ENCODE measurements around the gene IL19. TPM values are rescaled to one million over a fixed set of nuclear protein-coding genes. Genes with fewer than 3 reads are reported as not detected.
A peak's percentile ranks its signal among the peaks of the same experiment; 100 is the strongest.

Gene IL19
- polyA plus RNA-seq, 12 donors: not detected

DNA sequence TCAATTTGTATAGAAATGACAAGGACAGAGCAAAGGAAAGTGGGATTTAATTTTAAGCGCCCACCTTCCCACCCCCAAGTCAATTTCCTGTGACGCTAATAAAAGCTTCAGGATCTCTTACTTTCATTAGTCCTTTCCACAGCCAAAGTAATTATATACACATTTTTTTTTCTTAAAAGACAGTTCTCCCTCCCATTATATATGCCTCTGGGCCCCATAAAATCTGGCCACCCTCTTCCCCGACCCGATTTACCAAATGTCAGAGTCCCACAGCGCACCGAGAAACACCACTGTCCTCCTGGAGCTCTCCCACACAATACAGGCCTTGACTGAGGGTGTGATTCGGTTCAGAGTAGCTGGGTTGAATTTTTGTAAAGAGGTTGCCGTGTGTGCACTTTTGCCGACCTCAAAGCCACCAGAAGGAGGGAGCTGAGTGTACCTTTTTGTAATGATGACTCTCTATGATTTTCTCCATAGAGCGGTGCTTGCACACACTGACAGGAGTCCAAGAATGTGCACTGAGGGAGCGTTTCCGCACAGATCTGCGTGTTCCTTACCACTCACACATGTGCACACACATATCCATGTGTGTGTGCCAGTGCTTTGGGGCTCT, 27.9 kb downstream of the IL19 start:
- DNase-seq: no peak

DNA sequence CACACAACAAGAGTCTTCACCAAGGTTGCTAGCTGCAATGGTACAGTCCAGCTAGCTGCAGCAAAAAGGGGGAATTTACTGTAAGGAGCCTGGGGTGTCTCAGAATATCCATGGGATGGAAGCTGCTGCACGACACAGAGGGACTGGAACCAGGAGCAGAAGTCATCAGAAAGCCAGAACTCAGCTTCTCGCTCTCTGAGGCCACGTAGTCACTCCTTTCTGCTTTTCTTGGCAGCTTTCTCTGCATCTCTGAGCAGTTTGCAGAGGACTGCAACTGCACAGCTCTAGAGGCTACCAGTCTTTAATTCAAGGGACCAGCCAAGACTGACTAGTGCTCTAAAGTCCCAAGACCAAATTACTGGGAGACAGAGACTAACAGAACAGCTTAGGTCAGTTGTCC, 28.7 kb downstream of the IL19 start:
- no peak for DNase-seq

DNA sequence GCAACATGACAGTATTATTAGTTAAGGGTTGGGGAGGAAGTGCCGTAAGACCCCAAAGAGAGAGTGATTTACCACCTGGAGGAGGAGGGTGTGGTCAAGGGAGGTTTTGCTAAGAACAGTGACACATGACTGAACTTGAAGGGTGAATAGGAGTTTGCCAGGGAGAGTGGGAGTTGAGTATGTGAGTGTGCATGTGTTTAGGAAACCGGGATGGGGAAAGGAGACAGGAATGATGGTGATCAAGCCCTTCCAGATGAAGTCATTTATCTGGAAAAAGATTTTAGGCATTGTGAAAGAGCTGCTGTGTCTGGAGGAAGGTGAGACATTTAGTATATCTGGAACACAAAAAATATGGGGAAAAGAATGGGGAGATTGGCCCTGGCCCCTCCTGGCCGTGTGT, 29.8 kb downstream of the IL19 start:
- no peak for DNase-seq

DNA sequence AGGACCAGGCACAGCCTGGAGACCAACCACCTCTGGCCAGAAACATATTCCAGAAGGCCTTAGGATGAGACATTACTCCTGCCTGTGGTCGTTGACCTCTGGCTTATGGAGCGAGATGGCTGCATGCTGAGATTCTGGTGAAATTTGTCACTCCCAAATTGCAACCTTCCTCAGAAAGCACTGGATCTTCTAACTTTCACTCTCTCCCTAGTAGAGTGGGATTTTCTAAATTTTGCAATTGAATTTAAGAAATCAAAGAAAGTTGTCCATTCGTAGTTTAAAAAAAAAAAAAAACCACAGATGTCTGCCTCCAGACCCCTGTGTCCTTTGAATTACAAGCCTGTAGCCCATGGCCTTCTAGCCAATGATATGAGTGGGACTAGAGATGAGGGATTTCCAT, 30.3 kb downstream of the IL19 start:
- DNase-seq: no peak

DNA sequence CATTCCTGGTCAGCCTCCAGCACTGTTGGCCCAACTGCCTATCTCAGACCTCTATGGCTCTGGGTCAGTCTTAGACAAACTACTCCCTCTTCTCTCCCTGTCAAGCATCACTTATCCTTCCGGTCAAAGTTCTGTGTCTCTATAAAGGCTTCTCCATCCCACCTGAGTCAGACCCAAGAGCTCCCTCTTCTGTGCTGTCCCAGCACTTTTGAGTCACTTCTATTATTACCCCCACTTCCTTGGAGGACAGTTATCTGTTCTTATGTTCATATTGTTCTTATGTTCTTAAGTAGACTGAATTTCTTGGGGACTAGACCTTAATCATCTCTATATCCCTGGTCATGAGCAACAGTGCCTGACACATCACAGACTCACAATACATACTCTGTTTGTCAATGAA, 30.9 kb downstream of the IL19 start:
- no peak for DNase-seq

DNA sequence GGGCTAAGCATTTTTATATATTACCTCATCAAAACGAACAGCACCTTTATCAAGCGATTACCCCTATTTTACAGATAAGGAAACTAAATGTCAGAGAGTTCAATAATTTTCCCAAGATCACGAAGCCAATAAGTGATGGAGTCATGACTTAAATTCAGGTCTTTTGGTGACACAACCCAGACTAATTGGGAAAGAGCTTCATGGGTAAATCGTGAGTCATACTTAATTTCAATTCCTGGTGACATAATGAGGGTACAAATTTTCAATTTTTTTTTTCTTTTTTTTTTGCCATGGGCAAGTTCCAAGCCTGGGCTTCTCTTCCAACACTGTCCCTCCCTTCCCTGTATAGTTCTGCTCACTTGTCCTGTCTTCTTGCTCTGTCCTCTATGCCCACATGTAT, 31.8 kb downstream of the IL19 start:
- DNase-seq: no peak

DNA sequence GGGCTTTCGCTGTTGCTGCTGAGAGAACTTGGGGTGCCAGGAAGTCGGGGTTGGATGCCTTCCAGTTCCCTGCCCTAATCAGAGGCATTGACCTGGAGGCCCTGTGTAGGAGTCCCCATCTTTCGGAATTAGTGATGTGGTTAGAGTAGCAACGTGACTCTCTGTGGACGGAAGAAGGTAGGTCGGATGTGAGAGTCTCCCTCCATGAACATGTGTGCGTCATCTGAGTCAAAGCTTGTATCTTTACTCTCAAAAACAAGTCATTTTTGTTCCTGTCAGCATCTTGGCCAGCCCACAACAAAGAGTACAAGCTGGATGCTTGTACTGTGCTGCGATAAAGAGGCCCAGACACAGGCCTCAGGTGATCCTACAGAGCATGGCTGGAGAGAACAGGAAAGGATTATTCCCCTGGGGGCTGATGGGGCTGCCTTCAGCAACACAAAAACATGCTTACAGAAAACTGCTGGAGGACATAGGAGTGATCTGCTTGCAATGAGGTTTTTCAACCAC, 32.7 kb downstream of the IL19 start:
- no peak for DNase-seq

DNA sequence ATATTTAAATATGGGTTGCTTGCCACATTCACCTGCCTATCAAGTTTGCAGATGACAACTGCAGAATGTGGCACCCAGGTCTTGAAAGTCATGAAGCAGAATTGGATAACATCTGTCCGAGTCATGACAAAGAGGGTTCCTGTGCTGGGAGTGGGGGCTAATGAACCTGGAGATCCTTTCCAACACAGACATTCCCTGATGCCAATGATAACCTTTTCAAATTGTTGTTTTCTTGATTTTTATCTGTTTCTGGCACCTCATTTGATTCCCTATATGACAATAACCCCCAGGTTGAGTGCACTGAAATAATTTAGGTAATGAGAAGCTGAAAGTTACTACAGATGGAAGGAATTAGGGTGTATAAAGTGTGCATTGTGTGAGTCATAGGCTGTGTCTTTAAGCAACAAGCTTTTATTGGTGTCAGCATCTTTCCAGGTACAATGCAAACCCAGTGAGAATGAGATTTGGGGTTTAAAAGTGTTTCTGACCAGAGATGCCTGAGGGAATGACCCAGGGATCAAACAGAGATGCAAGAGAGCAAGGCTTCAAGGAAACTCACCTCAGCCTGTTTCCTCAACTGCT, 33.7 kb downstream of the IL19 start:
- no peak for DNase-seq

DNA sequence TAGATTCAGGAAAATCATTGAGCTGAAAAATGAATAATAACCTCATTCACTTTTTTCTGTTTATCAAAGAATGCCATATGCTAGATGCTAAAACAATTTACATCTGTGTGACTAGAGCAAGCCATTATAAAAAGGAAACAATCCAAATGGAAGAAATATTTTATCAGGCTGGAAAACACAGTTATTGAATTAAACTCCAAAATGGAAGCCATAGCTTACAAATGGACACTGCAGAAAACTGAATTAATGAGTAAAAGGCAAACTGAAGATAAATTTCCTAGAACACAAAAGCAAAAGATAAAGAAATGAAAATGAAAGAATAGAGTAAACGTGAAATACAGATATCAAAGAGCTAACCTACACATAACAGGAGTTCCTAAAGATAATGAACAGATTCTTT, 34.8 kb downstream of the IL19 start:
- DNase-seq: no peak

DNA sequence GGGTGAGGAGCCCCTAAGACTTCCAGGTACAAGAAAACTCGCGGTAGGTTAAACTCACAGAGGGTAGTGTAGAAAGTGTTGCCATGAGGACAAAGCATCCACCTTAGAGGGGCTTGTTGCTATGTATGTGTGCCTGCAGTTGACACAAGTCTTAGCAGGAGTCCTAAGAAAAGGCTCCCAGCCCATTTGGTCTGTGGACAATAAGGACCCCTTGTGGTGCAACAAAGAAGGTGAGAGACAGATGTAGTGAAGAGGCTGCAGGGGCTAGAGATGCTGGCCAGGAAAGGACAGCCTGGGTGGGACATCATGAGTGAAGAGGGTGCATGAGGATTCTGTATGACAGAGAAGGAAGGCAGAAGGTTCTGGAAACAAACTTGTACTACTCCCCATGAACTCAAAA, 38.0 kb downstream of the IL19 start:
- DNase-seq: no peak

DNA sequence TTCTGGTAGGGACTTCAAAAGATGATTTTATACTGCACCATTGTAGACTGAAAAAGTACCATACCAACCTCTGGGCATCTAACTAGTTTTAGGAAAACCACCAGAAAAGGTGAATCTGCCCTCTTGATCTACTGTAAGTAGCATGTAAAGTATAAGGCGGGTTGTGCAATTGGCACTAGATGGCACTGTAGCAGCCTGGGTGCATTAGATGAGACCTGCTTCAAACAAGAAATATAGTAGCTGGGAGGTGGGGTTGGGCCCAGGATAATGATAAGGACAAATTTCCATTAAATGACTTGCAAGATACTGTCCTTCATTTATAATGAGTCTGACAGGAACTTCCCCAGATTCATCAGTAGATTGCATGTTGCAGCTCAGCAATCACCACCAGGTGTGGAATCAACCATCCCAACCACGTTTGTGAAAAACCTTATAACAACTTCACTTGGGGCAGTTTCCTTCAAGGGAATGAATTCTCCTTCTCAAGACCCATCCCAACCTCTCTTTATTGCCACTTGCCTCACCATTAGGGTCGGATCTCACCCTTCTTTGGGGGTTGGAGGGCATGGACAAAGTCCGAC, 39.0 kb downstream of the IL19 start:
- DNase-seq: no peak

DNA sequence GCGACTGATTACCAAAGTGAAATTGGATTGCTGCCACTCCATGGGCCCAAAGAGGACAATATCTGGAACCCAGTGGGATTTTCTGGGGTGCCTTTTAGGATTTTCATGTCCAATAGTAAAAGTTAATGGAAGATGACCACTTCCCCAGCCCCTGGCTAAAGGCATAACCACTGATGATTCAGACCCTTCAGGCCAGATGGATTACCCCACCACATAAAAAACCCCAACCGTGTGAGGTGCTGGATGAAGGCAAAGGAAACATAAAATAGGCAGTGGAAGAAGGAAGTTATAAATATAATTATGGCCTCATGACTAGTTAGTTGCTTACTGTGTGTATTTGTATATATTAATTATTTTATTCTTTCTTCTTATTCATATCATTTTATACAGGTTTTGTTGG, 41.9 kb downstream of the IL19 start:
- DNase-seq: no peak

DNA sequence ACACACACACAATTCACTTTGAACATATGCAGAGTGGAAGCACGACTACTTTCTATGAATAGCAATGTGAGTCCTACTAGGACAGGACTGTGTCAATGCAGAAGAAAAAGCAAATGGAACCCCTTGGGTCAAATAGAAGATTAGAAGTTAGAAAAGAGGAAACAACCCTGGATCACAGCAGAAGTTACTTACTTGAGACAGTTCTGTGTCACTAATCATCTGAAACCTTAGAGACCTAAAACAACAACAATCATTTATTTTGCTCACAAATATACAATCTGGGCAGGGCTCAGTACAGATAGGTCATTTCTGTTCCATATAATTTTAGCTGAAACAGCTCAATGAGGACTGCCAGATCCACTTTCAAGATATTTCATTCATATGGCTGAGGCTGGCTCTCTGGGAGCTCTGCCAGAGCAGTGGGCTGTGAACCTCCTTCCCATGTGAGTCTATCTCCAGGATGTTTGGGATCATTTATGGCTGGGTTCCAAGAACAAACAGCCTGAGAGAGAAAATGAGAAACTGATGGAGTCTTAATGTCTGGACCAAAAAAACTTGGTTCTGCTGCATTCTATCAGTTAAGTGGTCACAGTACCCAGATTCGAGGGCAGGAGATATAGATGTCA, 44.3 kb downstream of the IL19 start:
- peak; percentile 42 for DNase-seq

DNA sequence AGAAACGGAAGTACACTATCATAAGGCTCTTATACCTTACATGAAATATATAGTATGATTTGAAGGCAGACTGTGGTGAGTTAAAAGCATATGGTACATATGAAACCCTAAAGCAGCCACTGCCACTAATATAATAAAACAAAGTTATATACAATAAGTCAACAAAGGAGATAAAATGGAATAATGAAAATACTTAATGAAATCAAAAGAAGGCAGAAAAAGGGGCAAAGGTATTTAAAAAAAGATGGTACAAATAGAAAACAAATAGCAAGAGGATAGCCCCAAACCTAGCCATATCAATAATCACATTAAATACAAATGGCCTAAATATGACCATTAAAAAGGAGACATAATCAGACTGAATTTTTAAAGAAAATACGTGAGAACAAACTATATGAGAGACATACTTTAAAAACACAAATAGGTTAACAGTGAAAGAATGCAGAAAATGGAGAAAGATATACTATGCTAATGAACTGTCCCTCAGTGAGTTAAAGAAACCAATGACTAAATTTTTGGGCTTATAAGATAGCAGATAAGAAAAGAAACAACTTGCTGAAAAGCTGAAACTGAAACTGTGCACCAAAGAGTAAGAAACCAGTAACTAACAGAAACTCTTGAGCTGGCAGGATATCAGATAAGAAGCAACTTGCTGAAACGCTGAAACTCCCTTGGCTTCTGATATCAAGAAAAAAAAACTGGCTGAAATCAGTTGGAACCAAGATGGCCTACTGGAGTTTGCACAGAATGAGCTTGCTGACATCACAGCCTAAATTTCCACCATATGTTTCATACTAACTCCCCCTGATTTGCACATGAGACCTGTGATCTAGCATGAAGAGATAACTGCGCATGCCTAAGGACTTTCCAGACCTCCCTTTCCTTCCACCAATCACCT, 46.1 kb downstream of the IL19 start:
- DNase-seq: peak; percentile 18

DNA sequence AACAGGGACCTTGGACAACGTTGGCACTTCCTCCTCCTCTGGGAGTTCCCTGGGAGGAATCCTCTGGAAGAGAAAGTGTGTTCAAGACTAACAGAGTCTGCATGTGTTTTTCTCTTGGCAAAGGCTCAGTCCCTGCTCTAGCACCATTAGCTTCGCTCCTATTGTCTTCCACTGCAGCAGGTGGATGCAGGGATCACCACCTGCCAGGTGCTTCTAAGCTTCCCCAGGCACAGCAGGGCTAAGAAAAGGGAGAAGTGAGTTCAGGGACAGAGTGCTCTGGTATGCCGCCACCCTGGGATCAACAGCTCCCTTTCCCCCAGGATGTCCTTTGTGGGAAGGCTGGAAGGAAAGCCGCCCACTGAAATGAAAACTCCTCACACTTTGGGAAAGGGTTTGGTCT, 50.9 kb downstream of the IL19 start:
- no peak for DNase-seq

DNA sequence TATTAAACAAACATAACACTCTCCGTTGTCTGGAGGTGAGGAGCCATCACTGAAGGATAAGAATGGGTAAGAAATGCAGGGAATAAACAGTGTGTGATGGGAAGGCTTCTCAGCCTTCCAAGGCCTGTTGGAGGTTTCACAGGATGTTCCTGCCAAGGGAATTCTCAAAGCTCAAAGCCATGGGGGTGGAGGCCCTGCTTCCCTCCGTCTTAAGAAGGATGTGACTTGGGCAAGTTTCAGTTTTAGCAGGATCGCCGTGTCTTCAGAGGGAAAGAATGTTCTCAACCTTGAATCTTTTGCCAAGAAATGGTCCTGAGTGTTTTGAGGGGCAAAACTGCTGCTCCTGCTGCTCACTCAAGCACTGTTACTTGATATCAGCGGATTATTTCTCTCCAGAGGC, 53.2 kb downstream of the IL19 start:
- DNase-seq: peak; percentile 65

DNA sequence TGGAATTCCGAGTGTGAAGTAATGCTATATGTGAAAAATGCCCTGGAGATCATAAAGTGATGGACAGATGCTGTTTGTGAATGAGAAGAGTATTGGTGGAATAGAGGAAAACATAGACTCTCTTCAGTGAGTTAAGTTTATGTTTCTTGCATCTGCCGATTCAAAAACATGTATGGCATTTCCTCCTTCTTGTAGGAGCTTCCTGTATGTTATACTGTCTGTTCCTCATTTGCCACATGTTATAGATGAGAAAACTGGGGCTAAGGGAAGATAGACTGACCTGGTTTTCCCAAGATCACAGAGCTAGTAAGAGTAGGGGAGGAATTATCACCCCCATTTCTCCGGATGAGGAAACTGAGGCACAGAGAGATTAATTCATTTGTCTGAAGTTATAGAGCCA, 53.8 kb downstream of the IL19 start:
- DNase-seq: no peak

DNA sequence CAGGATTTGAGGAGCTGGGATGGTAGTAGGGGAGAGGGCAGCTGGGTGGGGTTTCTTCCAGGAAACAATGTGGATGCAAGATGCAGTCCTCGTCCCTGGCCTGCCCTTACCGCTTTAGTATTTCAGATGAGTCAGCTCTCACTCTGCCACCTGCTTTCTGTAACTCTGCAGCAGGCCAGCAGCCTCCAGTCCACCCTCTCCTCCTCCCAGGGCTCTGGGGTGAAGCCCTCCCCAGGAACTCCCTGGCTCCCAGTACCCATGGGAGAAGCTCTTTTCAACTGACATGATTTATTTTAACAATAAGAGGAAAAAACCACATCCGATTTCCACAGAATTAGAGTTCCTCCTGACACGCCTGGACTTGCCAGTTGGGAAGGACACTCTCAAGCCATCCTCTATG, 55.8 kb downstream of the IL19 start:
- DNase-seq: no peak

DNA sequence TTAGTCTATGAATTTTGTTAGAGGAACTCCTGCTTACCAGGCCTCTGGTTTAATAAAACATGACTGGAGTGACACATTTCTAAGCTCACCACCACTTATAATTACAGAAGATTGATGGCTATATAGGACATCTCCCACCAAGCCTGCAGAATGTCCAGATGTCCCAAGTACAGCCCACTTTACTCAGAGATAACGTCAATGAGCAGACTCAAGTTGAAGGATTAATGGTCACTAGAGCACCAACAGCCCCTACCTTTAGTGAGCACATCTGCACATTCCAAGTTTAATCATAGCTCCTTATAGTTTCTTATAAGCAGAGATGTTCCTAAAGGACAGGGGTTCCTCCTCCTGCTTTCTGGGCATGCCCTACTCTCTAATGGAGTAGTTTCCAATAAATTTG, 57.5 kb downstream of the IL19 start:
- no peak for DNase-seq

DNA sequence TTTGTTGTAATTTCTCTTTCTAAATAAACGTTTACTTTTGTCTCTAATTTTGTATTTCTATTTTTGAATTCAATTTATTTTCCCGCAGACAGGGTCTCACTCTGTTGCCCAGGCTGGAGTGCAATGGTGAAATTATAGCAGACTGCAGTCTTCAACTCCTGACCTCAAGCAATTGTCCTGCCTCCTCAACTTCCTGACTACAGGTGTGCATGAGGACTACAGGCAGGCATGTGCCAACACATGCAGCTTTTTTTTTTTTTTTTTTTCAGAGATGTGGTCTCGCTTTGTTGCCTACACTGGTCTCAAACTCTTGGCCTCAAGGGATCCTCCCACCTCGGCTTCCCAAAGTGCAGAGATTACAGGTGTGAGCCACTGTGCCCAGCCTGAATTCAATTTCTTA, 58.2 kb downstream of the IL19 start:
- no peak for DNase-seq

DNA sequence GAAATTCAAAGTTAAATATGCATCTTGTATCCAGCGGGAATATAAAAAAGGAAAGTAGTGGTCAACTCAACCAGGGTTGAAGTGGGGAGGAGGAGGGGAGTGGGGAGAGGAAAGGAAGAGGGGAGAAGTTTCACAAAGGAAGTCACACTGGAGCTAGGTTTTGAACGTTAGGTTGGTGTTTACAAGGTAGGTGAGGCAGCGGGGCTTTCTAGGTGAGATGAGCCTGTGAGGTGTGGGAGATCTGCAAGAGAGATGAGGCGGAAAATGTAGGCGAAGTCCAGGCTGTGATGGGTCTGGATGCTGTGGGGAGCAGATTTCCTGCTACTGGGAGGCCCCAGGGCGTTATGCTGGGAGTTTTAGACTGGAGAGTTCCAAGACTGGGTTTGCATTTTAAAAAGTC, 58.7 kb downstream of the IL19 start:
- DNase-seq: no peak

DNA sequence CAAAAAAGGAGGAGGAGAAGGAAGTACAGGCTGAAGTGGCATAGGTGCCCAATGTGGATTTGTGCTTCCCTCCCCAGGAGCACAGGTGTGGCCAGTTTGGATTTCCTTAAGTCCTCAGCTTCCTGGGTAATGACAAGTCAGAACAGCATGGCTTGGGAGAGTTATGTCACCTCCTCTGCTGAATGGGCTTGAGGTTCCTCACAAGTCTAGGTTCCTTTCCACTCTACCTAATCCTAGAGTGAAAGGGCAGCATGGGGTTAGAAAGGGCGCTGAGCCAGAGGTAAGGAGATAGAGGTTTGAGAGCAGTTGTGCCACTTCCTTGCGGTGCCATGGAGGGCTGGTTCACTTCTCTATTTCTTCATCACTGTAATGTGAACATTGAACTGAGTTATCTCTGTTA, 59.3 kb downstream of the IL19 start:
- DNase-seq: no peak
